GM21529 (cell line): Measurements from ENCODE around the gene RGS3.
"Not testable (repeated sequence)": the region's sequence is repeated elsewhere in the genome, so short reads cannot be mapped to it uniquely, and the experiment has no call there.

Experiments used
- ATAC-seq: cut with Tn5 transposase; IDR thresholded peaks from one replicate; pipeline ENCODE4 v1.9.1; 2021; ENCODE audit not compliant: unreplicated experiment

Gene RGS3

GRCh38 chr9:113631871-113632665, 168.5 kb downstream of the RGS3 start:
- ATAC-seq = no peak

GRCh38 chr9:113632776-113633590, 169.5 kb downstream of the RGS3 start:
- ATAC-seq = no peak

GRCh38 chr9:113633782-113634595, 170.5 kb downstream of the RGS3 start:
- ATAC-seq = no peak

- no peak for ATAC-seq
Measured at GRCh38 chr9:113634596-113635515, 171.3 kb downstream of the RGS3 start.

- no peak for ATAC-seq
Measured at GRCh38 chr9:113635586-113635985, 172.1 kb downstream of the RGS3 start.

- no peak for ATAC-seq
Measured at GRCh38 chr9:113636165-113636564, 172.6 kb downstream of the RGS3 start.

GRCh38 chr9:113636693-113637092, 173.2 kb downstream of the RGS3 start:
- ATAC-seq = no peak

GRCh38 chr9:113638490-113638889, 175.0 kb downstream of the RGS3 start:
- ATAC-seq = no peak

- no peak for ATAC-seq
Measured at GRCh38 chr9:113638897-113639296, 175.4 kb downstream of the RGS3 start.

GRCh38 chr9:113639411-113639970, 176.0 kb downstream of the RGS3 start:
- ATAC-seq = not testable (repeated sequence)

GRCh38 chr9:113640418-113640817, 176.9 kb downstream of the RGS3 start:
- no peak for ATAC-seq

- ATAC-seq = no peak
Measured at GRCh38 chr9:113641100-113641885, 177.8 kb downstream of the RGS3 start.

- no peak for ATAC-seq
Measured at GRCh38 chr9:113644321-113644720, 180.8 kb downstream of the RGS3 start.

GRCh38 chr9:113645227-113645977, 181.9 kb downstream of the RGS3 start:
- no peak for ATAC-seq

- ATAC-seq = no peak
Measured at GRCh38 chr9:113645978-113646253, 182.4 kb downstream of the RGS3 start.

GRCh38 chr9:113646491-113646890, 183.0 kb downstream of the RGS3 start:
- ATAC-seq = no peak
